GM19025 (cell line): ENCODE measurements around the gene HAX1.
"Not testable (repeated sequence)": the region's sequence is repeated elsewhere in the genome, so short reads cannot be mapped to it uniquely, and the experiment has no call there.

ENCODE experiments used
- ATAC-seq: cut with Tn5 transposase; IDR thresholded peaks from one replicate; pipeline ENCODE4 v1.9.1; 2021; ENCODE audit warnings: mild to moderate bottlenecking, low read depth, moderate library complexity; ENCODE audit not compliant: unreplicated experiment

Gene HAX1

DNA sequence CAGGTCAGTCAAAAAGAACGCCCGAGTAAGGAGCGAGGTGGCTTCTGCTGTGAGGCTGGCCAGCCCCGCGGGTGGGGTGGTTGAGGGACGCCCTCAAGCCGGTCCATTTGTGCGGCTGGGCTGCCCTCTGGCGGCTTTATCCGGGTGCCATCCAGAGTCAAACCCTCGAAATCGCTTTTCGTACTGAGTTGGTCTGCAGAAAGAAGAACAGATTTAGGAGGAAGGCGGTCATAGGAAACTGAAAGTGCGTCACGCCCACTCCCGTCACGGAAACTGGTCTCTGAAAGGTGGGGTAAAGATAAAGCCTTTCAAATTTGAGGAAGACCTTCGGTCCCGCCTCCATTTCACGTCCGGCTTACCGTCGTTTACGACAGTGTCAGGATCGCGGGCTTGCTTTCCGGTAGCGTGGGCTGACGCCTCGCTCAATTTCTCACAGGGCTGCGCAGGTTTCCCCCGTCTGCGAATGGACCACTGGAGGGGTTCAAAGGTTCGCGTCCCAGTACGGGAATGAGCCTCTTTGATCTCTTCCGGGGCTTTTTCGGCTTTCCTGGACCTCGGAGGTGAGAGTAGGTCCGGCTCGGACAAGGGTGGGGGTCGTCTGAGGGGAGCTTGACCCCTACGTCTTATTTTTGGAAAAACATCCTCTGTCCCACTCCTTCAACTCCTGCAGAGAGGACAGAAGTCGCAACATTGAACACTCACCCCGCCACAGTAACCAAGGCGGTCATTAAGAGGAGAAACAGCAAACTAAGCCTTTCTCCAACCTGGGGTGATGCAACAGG lies at the start of gene HAX1:
Gene HAX1 (plus strand): TSS at position 413 of the 782 bp plus-strand sequence. CDS start 95 bp downstream, at position 508.
- peak; percentile 77 for ATAC-seq

DNA sequence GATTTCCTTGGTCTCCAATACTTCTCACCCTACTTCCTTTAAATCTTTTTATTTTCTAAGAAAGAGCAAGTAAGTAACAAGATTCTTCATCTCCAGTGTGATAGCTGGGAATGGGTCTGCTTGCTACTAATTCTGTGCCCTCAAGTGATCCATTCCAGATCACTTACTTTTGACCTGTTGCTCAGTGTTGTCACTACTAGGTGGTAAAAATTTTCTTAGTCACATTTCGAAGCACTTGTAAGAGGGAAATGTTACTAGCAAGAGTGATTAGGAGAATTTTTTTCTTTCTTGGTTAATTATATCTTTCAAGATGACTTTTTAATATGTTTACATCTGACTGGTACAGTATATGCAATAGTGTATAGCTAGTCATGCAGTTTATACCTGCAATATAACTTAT lies 49.5 kb upstream of the HAX1 start:
- ATAC-seq = no peak

DNA sequence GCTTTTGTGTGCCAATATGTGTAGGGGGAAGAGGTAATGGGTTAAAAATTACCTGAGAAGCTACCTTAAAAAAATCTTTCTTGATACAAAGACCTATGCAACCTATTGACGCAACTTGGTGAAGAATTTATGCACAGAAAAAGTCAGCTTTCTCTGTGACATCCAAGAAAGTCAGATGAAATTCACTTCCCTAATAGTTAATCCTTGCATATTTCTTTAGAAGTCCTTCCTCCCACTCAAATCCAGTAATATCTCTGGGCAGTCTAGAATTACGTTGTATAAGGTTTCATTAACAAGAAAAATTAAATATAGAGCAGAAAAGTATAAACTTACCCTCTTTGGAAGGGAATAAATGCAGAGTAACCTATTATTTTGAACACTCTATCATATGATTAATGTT lies 48.8 kb upstream of the HAX1 start:
- no peak for ATAC-seq

DNA sequence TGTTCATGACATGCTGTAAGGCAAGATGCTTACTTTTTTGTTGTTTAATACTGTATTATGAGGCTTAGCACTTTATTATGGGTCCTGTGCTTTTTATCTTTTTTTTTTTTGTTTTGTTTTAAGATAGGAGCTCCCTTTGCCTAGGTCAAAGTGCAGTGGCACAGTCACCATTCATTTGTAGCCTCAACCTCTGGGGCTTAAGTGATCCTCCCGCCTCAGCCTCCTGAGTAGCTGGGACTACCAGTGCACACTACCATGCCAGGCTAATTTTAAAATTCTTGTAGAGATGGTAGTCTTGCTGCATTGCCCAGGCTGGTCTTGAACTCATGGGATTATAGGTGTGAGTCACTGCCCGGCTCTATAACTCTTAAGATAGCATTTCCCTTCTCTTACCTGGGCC lies 47.1 kb upstream of the HAX1 start:
- no peak for ATAC-seq

DNA sequence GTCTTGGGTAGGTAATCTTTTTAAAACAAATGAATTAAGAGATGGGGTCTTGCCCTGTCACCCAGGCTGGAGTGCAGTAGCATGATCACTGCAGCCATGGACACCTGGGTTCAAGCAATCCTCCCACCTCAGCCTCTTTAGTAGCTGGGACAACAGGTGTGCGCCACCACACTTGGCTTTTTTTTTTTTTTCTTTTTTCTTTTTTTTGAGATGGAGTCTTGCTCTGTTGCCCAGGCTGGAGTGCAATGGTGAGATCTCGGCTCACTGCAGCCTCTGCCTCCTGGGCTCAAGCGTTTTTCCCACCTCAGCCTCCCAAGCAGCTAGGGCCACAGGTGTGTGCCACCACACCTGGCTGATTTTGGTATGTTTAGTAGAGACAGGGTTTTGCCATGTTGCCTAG lies 41.3 kb upstream of the HAX1 start:
- ATAC-seq = not testable (repeated sequence)

DNA sequence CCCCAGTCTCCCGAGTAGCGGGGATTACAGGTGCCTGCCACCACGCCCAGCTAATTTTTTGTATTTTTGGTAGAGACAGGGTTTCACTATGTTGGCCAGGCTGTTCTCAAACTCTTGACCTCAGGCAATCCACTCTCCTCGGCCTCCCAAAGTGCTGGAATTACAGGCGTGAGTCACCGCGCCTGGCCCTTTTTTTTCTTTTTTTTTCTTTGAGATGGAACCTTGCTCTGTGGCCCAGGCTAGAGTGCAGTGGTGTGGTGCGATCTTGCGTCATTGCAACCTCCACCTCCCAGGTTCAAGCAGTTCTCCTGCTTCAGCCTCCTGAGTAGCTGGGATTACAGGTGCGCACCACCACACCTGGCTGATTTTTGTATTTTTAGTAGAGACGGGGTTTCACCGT lies 39.3 kb upstream of the HAX1 start:
- not testable (repeated sequence) for ATAC-seq

DNA sequence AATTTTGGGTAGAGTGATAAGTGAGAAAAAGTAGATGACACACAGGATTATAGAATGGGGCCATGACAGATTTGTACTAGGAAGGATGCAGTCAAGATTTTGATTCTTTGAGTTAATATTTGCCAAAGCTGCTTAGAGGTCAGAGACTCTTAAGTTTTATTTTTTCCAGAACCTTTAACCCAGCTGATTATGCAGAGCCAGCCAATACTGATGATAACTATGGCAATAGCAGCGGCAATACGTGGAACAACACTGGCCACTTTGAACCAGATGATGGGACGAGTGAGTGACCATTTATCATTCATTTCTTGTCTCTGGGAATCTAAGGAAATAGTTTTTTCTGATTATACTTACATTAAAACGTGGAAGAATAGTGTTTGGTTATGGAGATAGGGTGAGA lies 35.6 kb upstream of the HAX1 start:
- ATAC-seq = no peak

DNA sequence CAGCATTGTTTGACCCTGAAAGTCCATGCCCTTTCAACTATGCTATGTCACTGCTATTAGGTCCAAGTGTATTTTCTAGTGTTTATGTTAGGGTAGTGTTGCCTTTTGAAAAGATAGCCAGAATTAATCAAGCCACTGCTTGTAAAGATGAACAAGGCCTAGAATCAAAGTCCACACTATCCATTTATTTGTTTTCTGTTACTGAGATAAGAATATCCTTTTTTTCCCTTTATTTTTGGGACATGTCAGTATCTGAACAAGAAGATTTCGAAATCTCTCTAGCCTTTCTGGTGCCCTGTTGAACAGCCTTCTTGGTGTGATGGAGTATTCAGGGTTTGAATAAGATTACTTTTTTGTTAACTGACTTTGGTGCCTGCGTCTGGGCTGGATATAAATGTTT lies 35.0 kb upstream of the HAX1 start:
- ATAC-seq = no peak

DNA sequence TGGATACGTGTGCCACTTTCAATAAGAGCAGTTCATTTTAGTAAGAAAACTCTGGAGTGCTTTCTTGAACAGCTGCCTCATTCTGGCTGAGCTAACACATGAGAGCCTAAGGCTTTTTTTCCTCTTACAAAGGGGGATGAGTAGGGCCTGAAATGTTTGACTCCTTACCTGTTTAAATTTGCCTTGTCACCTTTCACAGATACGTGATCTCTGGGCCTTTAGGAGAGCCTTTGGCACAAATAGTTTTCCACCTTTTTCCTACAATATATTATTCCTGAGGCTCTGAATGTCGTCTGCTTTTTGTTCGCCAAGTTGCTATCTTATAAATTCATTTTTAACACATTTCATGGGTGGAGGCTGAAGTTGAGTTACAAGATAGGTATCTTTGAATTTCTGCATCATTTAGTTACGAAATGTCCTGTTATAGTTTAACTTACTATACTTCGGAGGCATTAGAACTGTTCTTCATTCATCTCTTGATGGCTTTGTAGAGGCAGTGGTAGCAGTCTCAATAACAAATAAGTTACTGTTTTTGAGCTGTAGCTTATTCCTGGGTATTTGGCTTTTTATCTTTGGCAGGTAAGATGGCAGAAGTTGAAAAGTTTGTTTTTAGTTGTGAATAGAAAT lies 34.4 kb upstream of the HAX1 start:
- ATAC-seq = no peak

DNA sequence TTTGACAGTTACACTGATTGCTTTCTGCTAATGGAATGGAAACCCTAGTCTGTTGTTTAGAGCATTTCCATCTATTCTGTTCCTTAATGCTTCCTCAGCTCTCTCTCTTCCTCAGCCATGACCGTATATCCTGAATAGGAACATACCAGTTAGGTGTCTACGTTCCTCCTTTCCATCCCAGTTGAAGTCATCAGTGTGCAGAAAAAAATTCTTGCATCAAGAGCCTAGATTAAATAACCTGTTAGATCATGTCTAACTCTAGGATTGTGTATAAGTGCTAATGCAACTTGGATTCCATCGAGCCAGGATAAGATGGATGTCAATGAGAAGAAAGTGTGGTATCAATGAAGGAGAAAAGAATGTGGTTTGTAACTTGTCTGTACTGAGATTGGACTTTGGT lies 32.9 kb upstream of the HAX1 start:
- ATAC-seq = no peak

DNA sequence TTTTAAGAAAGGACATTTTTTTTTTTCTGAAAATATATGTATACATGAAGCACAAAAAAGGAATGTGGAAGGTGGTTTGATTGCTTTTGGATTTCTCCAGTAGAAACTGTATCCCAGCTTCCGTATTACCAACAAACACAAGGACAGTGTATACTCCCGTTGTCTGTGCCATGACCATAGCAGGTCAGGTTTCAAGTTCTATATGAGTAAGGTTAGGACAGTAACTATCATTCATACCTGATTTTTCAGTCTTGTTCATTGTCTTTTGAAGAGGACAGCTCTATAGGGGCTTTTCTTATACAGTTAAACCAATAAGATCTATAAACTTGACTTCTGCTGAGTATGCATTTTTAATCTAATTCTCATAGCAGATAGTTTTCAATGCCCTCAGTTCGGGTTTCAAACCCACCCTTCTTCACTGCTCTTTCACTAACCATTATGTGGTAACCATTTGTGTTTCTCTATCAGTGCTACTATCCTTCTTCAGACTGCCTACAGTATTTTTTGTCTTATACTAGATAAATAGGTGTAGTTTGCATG lies 32.1 kb upstream of the HAX1 start:
- ATAC-seq = no peak

DNA sequence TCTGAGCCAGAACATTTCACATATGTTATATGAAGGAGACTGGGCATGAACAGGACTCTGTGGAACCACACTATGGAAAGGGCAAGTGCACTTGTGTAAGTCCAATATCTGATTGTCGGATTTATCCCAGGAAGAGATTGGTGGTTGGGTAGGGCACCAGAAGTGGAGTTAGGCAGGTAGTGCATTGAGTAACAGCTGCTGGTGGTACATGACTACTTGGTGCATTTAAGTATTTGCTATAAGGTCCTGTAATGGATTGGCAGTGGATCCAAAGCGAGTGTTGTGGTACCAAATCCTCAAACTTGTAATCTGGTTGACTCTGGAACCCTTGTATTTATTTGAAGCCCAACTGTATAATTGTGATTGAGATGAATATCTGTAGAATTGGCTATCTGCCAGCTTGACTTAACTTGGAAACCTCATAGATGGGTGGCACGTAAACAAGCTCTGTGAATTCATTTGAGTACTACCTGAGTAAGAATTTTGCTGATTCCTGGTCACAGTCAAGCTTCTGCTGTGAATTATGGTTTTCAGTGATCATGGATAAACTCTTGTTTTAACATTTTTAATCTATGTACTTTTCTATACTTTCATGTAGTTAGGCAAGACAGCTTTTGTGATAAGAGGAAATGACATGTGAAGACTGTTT lies 30.6 kb upstream of the HAX1 start:
- no peak for ATAC-seq

DNA sequence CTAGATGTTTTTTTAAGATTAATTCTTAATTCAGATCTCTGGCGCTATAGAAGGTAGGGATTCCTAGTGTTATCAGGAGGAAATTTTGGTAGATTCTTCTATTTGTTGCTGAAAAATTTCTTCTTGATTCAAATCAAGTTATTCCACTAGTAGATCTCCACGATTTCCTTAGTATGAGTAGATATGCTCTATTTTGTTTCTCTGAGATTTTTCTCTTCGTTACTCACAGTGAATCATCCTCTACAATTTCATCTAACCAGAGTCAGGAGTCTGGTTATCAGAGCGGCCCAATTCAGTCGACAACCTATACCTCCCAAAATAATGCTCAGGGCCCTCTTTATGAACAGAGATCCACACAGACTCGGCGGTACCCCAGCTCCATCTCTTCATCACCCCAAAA lies 18.8 kb upstream of the HAX1 start:
- no peak for ATAC-seq

DNA sequence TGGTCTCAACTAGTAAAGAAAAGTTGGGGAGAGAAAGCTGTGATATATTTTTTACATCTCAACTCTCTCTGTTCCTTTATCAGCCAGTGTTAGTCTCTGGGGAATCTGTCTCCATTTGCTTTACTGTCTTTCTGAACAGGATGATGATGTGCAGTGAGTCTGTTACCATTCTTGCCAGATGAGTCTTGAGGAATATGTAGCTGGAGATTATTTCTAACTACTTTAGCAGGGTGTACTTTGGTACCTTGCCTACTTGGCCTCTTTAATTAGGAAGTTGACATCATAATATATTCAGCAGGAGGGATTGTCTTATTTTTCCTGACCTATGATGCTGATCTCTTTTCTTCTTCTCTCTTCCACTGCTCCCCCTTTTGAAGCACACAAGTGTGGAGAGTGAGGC lies 15.7 kb upstream of the HAX1 start:
- ATAC-seq = no peak

DNA sequence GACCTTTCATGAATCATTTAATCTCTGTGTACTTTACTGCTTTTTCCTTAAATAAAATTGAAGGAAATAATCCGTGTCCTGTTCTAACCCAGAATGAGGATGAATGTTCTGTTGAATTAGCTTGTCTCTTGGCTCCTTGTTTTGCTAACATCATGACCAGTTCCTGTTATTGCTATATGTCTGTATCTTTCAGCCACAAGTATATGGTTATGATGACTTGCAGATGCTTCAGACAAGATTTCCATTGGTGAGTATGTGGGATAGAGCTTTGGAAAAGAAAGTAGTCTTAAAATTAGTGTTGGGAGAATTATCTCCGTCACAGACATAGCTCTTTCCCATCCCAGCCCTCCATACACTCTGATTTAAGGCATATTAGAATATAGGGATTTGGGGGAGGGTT lies 13.6 kb upstream of the HAX1 start:
- ATAC-seq = no peak

DNA sequence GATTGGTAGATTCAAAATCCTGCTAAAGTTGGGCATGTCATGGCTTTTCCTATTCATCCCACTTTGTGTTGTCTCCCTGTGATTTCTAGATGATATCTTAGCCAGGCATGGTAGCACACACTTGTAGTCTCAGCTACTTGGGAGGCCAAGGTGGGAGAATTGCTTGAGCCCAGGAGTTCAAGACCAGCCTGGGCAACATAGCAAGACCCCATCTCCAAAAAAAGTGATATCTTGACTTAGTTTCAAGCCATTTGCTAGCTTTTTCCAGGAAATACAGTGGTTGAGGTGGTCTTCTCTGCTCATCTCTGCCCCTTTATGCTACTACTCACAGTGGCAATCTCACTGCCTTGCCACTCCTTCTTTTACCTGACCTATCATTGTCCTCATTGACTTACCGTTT lies 12.3 kb upstream of the HAX1 start:
- ATAC-seq = no peak

DNA sequence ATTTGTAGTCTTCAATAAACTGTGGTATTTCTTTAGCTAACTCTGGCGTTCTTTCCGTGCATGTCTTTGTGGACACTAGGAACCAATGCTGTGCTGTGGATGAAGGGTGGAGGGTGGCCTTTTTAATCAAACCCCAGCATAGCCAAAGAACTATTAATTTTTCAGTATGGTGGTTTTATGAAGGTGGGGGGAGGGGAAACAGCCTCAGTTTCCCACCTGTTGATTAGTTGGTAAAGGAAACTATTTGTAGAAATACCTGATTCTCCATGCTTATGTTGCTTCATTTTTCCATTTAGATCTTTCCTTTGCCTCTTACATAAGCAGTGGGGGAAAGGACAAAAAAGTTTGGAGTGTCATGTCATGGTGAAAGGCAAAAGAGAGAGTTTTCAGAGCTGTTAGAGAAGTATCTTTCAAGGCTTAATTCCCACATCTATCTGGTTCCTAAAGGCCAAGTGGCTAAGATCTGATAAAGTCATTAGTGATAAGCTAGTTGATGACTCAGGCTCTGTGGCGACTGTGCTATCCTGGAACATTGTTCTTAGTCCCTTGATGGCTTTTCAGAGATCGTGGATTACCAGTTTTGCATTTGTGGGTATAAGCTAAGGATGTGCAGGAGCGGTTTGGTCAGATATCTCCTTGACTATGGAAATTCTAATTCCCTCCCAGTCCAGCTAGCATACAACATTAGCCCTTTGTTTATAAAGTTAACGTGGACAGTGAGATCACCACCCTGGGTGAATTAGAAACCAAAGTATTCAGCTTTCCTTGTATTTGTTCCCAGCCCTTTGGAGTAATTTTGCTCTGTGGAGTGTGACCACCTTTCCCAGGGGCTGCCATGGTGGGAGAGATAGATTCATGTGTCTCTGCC lies 8.7 kb upstream of the HAX1 start:
- no peak for ATAC-seq

DNA sequence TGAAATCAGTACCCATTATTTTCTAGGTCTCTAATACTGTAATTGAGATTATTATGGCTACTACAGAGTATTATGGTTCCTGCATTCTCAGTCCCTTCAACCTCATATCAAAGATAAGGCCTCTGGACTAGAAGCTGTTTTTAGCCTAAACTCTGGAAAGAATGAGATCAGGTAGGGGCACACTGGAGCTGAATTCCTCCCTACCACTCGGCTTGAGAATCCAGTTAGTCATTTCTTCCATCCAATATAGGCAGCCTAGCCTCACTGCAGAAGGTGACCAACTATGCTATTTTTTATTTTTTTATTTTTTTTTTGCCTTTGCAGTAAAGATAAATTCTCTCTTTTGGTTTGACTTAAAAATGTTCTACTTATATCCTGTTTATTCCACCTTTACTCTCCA lies 8.0 kb upstream of the HAX1 start:
- ATAC-seq = no peak

DNA sequence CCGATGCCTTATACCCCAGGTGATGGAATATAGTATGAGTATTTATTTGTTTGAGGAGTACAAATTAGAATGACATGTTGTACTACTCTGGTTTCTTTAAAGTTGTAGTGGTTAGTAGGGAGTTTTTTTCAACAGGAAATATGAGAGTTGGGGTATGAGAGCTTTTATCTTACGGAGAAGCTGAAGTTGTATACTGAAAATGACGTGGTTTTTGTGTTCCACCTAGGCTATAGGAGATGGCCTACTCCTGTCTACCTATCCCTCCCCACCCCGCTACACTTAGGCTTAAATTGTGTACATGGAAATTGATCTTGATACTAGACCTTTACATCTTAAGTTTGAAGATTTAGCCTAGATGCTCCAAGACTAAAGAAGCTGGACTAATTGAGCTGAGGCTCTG lies 6.8 kb upstream of the HAX1 start:
- no peak for ATAC-seq

DNA sequence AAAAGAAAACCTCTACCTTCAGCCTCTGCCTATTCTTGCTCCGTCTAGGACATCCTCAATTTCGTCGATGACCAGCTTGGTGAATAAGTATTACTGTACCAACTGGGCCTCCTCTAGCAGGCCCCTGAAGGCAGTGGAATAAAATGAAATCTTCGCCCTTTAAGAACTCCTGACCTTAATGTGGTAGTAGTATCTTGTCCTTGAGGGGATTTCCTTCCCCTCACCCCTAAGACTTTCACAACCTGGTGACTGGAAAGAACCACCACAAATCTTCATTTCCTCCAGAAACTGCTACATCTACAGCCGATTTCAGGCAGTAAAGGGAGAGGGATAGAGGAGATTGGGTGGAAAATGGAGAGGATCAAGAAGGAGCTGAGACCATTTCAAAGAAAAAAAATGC lies 1.6 kb upstream of the HAX1 start:
- no peak for ATAC-seq
